Trophoblast cell (in vitro differentiated cells and primary cell): ENCODE results near the gene HRK.

Source experiments
- DNase-seq, 2 donors: peaks; one replicate each; pipeline ENCODE4 v3.0.0-alpha.2; 2016
- H2AFZ ChIP-seq: 2 replicates; pipeline ENCODE4 v1.6.1; 2013; ENCODE audit warnings: low read length, moderate library complexity, mild to moderate bottlenecking; ENCODE audit not compliant: insufficient read depth, poor library complexity
- H2AK5ac ChIP-seq: 2 replicates; pipeline ENCODE4 v1.6.1; 2013; ENCODE audit warnings: mild to moderate bottlenecking, low read length
- H2BK120ac ChIP-seq: 2 replicates; pipeline ENCODE4 v1.6.1; 2013; ENCODE audit warnings: low read length, mild to moderate bottlenecking, moderate library complexity; ENCODE audit not compliant: insufficient read depth, poor library complexity
- H2BK12ac ChIP-seq: 2 replicates; pipeline ENCODE4 v1.6.1; 2013; ENCODE audit warnings: mild to moderate bottlenecking, low read length, moderate library complexity
- H2BK5ac ChIP-seq: 2 replicates; pipeline ENCODE4 v1.6.1; 2013; ENCODE audit warnings: low read length, low read depth, moderate library complexity, mild to moderate bottlenecking; ENCODE audit not compliant: poor library complexity
- H3K14ac ChIP-seq: 2 replicates; pipeline ENCODE4 v1.6.1; 2013; ENCODE audit warnings: mild to moderate bottlenecking, low read length
- H3K18ac ChIP-seq: 2 replicates; pipeline ENCODE4 v1.6.1; 2013; ENCODE audit warnings: mild to moderate bottlenecking, low read length
- H3K23ac ChIP-seq: 2 replicates; pipeline ENCODE4 v1.6.1; 2013; ENCODE audit warnings: low read length
- H3K27ac ChIP-seq: 2 replicates; pipeline ENCODE4 v1.5.1; 2013; ENCODE audit warnings: low read depth, mild to moderate bottlenecking, inconsistent platforms, low read length, moderate library complexity
- H3K27me3 ChIP-seq: 2 replicates; pipeline ENCODE4 v1.6.1; 2013; ENCODE audit warnings: inconsistent platforms, mild to moderate bottlenecking, low read length, moderate library complexity; ENCODE audit not compliant: insufficient read depth
- H3K36me3 ChIP-seq, 2 experiments: 1 replicate in 1 of 2; 2 replicates in 1 of 2; pipeline ENCODE4 v1.6.1; 2013; ENCODE audit warnings: low read length in 2 of 2, mild to moderate bottlenecking in 2 of 2, moderate library complexity in 1 of 2; ENCODE audit not compliant: insufficient read depth in 2 of 2, control insufficient read depth in 1 of 2
- H3K4ac ChIP-seq: 2 replicates; pipeline ENCODE4 v1.6.1; 2013; ENCODE audit warnings: low read depth, mild to moderate bottlenecking, low read length, moderate library complexity
- H3K4me1 ChIP-seq, 2 experiments: 1 replicate in 1 of 2; 2 replicates in 1 of 2; pipeline ENCODE4 v1.6.1; 2013; ENCODE audit warnings: low read length in 2 of 2, mild to moderate bottlenecking in 2 of 2, moderate library complexity in 1 of 2; ENCODE audit not compliant: insufficient read depth in 2 of 2, control insufficient read depth in 1 of 2
- H3K4me2 ChIP-seq: 2 replicates; pipeline ENCODE4 v1.6.1; 2013; ENCODE audit warnings: inconsistent platforms, mild to moderate bottlenecking, low read length, moderate library complexity
- H3K4me3 ChIP-seq: 2 replicates; pipeline ENCODE4 v1.5.1; 2013; ENCODE audit warnings: mild to moderate bottlenecking, low read depth, low read length, inconsistent platforms
- H3K79me1 ChIP-seq: one replicate; pipeline ENCODE4 v1.6.1; 2013; ENCODE audit warnings: low read length
- H3K79me2 ChIP-seq: 2 replicates; pipeline ENCODE4 v1.6.1; 2013; ENCODE audit warnings: low read length, mild to moderate bottlenecking; ENCODE audit not compliant: control insufficient read depth, insufficient read depth, poor library complexity
- H3K9ac ChIP-seq: 2 replicates; pipeline ENCODE4 v1.6.1; 2013; ENCODE audit warnings: mild to moderate bottlenecking, low read length
- H3K9me3 ChIP-seq: 2 replicates; pipeline ENCODE4 v1.6.1; 2013; ENCODE audit warnings: low read depth, mild to moderate bottlenecking, control low read depth, inconsistent platforms, low read length; ENCODE audit not compliant: insufficient read depth
- H4K12ac ChIP-seq: 2 replicates; pipeline ENCODE4 v1.6.1; 2013; ENCODE audit warnings: low read depth, mild to moderate bottlenecking, low read length, moderate library complexity
- H4K8ac ChIP-seq: 2 replicates; pipeline ENCODE4 v1.6.1; 2013; ENCODE audit warnings: low read depth, mild to moderate bottlenecking, low read length, moderate library complexity
- H4K91ac ChIP-seq: one replicate; pipeline ENCODE4 v1.6.1; 2013; ENCODE audit warnings: low read depth, mild to moderate bottlenecking, low read length, moderate library complexity
- WGBS: extraction: QIAGEN DNeasy Blood & Tissue Kit; methylation state at CpG from one replicate; pipeline ENCODE4 v1.1.7; 2013; ENCODE audit warnings: missing lambda C conversion rate; ENCODE audit not compliant: insufficient read length, insufficient coverage; ENCODE audit errors: extremely low coverage; 5-methylcytosine and 5-hydroxymethylcytosine counted together

Gene HRK

DNA sequence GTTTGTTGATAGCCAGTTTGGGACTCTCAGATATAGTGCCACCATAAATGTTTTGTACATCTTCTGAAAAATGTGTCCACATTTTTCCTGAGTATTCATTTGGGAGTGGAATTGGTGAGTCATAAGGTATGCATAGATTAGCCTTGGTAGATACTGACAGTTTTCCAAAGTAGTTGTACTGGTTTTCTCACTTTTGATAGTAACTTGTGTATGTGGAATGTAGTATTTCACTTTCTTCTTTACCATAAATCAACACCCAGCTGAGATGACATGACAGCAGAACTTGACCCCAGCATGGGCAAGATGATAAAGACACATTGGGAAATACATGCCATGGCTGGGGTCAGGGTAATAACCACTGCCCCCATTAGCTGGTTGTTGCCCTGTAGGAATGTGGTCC lies 34.9 kb upstream of the HRK start:
- Histone ChIP-seq H3K9ac (no peak overlapping the region), H2BK5ac (no peak overlapping the region), H3K4me1 (peaks cover 5 to 11% of the 10 kb centered on the region in 2 experiments), H3K9me3 (peaks cover 1% of the 10 kb centered on the region), H3K27me3 (no peaks in the 10 kb centered on the region), H4K91ac (no peak overlapping the region), H4K8ac (no peak overlapping the region), H2AK5ac (no peak overlapping the region), H3K4me2 (peak overlapping the region; percentile 39), H3K27ac (no peak overlapping the region), H3K4ac (no peak overlapping the region), H2BK12ac (no peak overlapping the region), H3K36me3 (peaks cover 0 to 3% of the 10 kb centered on the region in 2 experiments), H3K23ac (no peak overlapping the region), H3K18ac (no peak overlapping the region), H3K4me3 (no peak overlapping the region), H2BK120ac (no peak overlapping the region), H3K79me2 (peaks cover under 1% of the 10 kb centered on the region), H4K12ac (no peak overlapping the region), H3K79me1 (peaks cover 2% of the 10 kb centered on the region), H3K14ac (no peak overlapping the region), H2AFZ (no peak overlapping the region)
- DNase-seq = peak; percentile 65 to 98

DNA sequence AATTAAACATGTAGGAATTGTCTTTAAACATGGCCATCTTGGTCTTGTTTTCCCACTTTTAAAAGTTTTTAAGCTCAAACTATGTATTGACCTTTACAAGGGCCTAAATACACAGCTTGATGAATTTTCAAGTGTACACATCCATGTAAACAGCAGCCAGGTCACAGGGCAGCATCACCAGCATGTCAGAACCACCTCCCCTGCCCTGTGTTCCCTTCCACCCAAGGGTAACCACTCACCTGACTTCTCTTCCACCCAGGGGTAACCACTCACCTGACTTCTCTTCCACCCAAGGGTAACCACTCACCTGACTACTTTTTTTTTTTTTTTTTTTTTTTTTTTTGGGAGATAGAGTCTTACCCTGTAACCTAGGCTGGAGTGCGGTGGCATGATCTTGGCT lies 34.1 kb upstream of the HRK start:
- Histone ChIP-seq H3K4me3 (no peak overlapping the region), H2AK5ac (no peak overlapping the region), H2BK12ac (no peak overlapping the region), H3K9me3 (peaks cover 1% of the 10 kb centered on the region), H2BK5ac (no peak overlapping the region), H4K8ac (no peak overlapping the region), H2BK120ac (no peak overlapping the region), H3K23ac (no peak overlapping the region), H2AFZ (no peak overlapping the region), H3K27me3 (no peaks in the 10 kb centered on the region), H4K12ac (no peak overlapping the region), H3K18ac (no peak overlapping the region), H3K4me2 (no peak overlapping the region), H3K4ac (no peak overlapping the region), H3K36me3 (peaks cover 0 to 3% of the 10 kb centered on the region in 2 experiments), H3K27ac (no peak overlapping the region), H3K79me1 (peaks cover 6% of the 10 kb centered on the region), H3K79me2 (peaks cover 4% of the 10 kb centered on the region), H3K4me1 (peaks cover 5 to 11% of the 10 kb centered on the region in 2 experiments), H4K91ac (no peak overlapping the region), H3K14ac (no peak overlapping the region), H3K9ac (no peak overlapping the region)
- WGBS = no CpG with 5 or more reads among the region's 1 CpG
- no peak for DNase-seq

DNA sequence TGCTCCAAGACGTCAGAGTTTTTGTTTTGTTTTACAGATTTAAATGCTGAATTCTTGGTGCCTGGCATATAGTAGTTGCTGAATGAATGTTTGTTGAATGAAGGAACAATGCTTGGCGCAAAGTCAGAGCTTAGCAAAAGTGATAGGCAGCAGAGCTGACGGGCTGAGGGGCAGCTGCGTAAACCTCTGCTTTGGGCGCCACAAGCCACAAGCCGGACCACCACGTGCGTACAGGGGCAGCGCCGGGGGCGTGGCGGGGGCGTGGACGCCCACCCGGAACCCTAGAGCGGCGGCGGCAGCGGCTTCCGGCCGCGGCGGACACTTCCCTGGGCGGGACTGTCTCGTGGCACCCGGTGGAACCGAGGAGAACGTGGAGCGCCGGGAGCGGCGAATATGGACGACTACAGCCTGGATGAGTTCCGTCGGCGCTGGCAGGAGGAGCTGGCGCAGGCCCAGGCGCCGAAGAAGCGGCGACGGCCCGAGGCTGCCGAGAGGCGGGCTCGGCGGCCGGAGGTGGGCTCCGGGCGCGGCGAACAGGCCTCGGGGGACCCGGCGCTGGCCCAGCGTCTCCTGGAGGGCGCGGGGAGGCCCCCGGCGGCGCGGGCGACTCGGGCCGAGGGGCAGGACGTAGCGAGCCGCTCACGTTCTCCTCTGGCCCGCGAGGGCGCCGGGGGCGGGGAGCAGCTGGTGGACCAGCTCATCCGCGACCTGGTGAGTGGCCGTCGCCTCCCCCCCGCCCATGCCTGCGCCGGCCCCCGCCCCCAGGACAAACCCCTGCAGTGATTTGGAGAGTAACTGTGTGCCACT lies 29.6 kb upstream of the HRK start, which contains the start of gene FBXW8:
Gene FBXW8, plus strand, starts transcription at position 306 of the 807 bp plus-strand sequence. Its CDS starts 88 bp downstream, at position 394.
- no peak within 1 kb of the TSS for H2BK12ac ChIP-seq
- peak within 1 kb of the TSS; percentile 91 for H4K8ac ChIP-seq
- H3K36me3 ChIP-seq = peaks cover 0 to 3% of the 10 kb centered on the region in 2 experiments
- peak within 1 kb of the TSS; percentile 69 for H3K27ac ChIP-seq
- H3K79me2 ChIP-seq = peaks cover 4% of the 10 kb centered on the region
- H3K9me3 ChIP-seq = peaks cover 1% of the 10 kb centered on the region
- H3K4me3 ChIP-seq = peak within 1 kb of the TSS; percentile 91
- peak within 1 kb of the TSS; percentile 67 for H2BK5ac ChIP-seq
- H3K14ac ChIP-seq = peak within 1 kb of the TSS; percentile 97
- peak within 1 kb of the TSS; percentile 86 for H2BK120ac ChIP-seq
- H4K91ac ChIP-seq = peak within 1 kb of the TSS; percentile 96
- peak; percentile 43 to 73 for DNase-seq
- H3K4me1 ChIP-seq = peaks cover 0 to 3% of the 10 kb centered on the region in 2 experiments
- H3K23ac ChIP-seq = no peak within 1 kb of the TSS
- H4K12ac ChIP-seq = peak within 1 kb of the TSS; percentile 87
- no peaks in the 10 kb centered on the region for H3K27me3 ChIP-seq
- H3K4ac ChIP-seq = peak within 1 kb of the TSS; percentile 81
- peak within 1 kb of the TSS; percentile 94 for H3K9ac ChIP-seq
- H2AFZ ChIP-seq = peak within 1 kb of the TSS; percentile 94
- peak within 1 kb of the TSS; percentile 93 for H3K18ac ChIP-seq
- peaks cover 6% of the 10 kb centered on the region for H3K79me1 ChIP-seq
- no peak within 1 kb of the TSS for H2AK5ac ChIP-seq
- H3K4me2 ChIP-seq = peak within 1 kb of the TSS; percentile 67
- no CpG with 5 or more reads among the region's 82 CpGs for WGBS

DNA sequence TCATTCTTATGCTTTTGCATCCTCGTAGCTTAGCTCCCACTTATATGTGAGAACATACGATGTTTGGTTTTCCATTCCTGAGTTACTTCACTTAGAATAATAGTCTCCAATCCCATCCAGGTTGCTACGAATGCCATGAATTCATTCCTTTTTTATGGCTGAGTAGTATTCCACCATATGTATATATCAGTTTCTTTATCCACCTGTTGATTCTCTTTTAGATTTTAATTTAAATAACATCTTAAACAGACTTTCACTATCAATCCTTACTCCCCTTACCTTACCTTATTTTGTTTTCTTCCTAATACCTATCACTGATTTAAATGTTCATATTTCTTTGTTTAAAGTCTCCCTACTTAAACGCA lies 29.0 kb upstream of the HRK start:
- H2AK5ac ChIP-seq = no peak overlapping the region
- H3K27me3 ChIP-seq = no peaks in the 10 kb centered on the region
- H3K4me3 ChIP-seq = no peak overlapping the region
- no peak overlapping the region for H4K91ac ChIP-seq
- no peak for DNase-seq
- H3K36me3 ChIP-seq = peaks cover 0 to 2% of the 10 kb centered on the region in 2 experiments
- H3K79me2 ChIP-seq = peaks cover 4% of the 10 kb centered on the region
- no peak overlapping the region for H3K9ac ChIP-seq
- H3K14ac ChIP-seq = no peak overlapping the region
- no CpG with 5 or more reads among the region's 4 CpGs for WGBS
- no peaks in the 10 kb centered on the region for H3K4me1 ChIP-seq
- H2BK120ac ChIP-seq = no peak overlapping the region
- no peaks in the 10 kb centered on the region for H3K9me3 ChIP-seq
- H2BK5ac ChIP-seq = no peak overlapping the region
- H3K18ac ChIP-seq = no peak overlapping the region
- no peak overlapping the region for H4K12ac ChIP-seq
- no peak overlapping the region for H3K27ac ChIP-seq
- H2BK12ac ChIP-seq = no peak overlapping the region
- H3K4me2 ChIP-seq = peak overlapping the region; percentile 67
- no peak overlapping the region for H4K8ac ChIP-seq
- no peak overlapping the region for H3K4ac ChIP-seq
- peaks cover 4% of the 10 kb centered on the region for H3K79me1 ChIP-seq
- no peak overlapping the region for H3K23ac ChIP-seq
- H2AFZ ChIP-seq = no peak overlapping the region
